HG02610 (cell line): ENCODE results near the gene LTO1.

Experiments
- ATAC-seq: cut with Tn5 transposase; IDR thresholded peaks from one replicate; pipeline ENCODE4 v1.9.1; 2021; ENCODE audit warnings: mild to moderate bottlenecking, moderate library complexity; ENCODE audit not compliant: unreplicated experiment

LTO1 gene

GRCh38 chr11:69658626-69659450 is 16.3 kb downstream of the LTO1 start:
- ATAC-seq, result no peak

- no peak for ATAC-seq
These were observed 17.1 kb downstream of the LTO1 start for GRCh38 chr11:69657911-69658625.

- ATAC-seq, result no peak
These were observed 17.7 kb downstream of the LTO1 start for GRCh38 chr11:69657456-69657910.

GRCh38 chr11:69656536-69657455 is 18.4 kb downstream of the LTO1 start:
- no peak for ATAC-seq

- ATAC-seq, result no peak
These were observed 19.4 kb downstream of the LTO1 start for GRCh38 chr11:69655479-69656428.

- ATAC-seq, result no peak
These were observed 20.3 kb downstream of the LTO1 start for GRCh38 chr11:69654660-69655478.

GRCh38 chr11:69654001-69654659 is 21.0 kb downstream of the LTO1 start:
- ATAC-seq, result no peak

- ATAC-seq, result no peak
These were observed 21.7 kb downstream of the LTO1 start for GRCh38 chr11:69653406-69653960.

- ATAC-seq, result no peak
These were observed 22.2 kb downstream of the LTO1 start for GRCh38 chr11:69652999-69653398.

GRCh38 chr11:69651834-69652620 is 23.1 kb downstream of the LTO1 start:
- ATAC-seq, result no peak

- ATAC-seq, result no peak
These were observed 24.3 kb downstream of the LTO1 start for GRCh38 chr11:69650832-69651344.

GRCh38 chr11:69650081-69650831 is 24.9 kb downstream of the LTO1 start:
- ATAC-seq, result no peak

GRCh38 chr11:69649576-69649900 is 25.6 kb downstream of the LTO1 start:
- ATAC-seq, result no peak

GRCh38 chr11:69648679-69649575 is 26.2 kb downstream of the LTO1 start:
- no peak for ATAC-seq

- no peak for ATAC-seq
These were observed 27.2 kb downstream of the LTO1 start for GRCh38 chr11:69647761-69648497.
